ENCODE results near the gene GMCL1.
"Not testable (repeated sequence)": the region's sequence is repeated elsewhere in the genome, so short reads cannot be mapped to it uniquely, and the experiment has no call there.

GMCL1 gene

GRCh38 chr2:69807821-69808540 is 21.5 kb upstream of the GMCL1 start:
- no peak for DNase-seq (ENCODE audit: low read depth in 3 of 3)

GRCh38 chr2:69810550-69810949 is 18.9 kb upstream of the GMCL1 start:
- DNase-seq (ENCODE audit: low read depth in 3 of 3), result no peak

DNA sequence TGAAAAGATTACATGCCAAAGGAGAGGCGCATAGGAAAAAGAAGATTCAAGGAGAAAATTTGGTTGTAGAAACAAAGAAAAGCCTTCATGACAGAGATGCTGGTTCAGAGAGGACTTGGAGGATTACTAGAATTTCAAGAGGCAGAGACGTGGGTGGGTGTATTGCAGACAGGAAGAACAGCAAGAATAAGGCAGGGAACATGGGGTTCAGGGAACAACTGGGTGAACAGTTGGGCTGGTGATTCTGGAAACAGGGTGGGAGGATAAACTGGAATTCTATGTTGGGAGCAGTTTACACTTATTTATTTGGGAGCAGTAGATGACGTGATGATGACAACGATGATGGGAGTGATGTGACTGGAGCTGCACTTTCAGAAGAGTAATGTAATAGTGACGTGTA is 18.4 kb upstream of the GMCL1 start:
- no peak for DNase-seq (ENCODE audit: low read depth in 3 of 3)

GRCh38 chr2:69811591-69811990 is 17.9 kb upstream of the GMCL1 start:
- no peak for DNase-seq (ENCODE audit: low read depth in 3 of 3)

DNA sequence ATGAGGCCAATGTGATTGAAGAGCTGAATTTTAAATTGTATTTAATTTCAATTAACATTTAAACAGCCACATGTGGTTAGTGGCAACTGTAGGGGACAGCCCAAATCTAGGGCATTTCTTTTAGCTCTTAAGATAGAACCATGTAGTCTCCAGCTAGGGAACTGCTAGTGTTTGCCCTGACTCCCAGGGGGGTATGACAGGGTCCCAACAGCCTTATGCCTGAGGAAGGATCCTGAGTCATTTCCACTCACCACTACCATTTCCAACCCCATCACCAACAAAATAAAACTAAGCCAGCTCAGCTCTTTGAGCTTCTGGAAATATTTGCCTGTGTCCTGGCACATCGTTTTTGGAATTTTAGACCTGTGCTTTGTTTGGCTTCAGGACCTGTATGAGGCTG is 13.7 kb upstream of the GMCL1 start:
- DNase-seq (ENCODE audit: low read depth in 3 of 3), result no peak

DNA sequence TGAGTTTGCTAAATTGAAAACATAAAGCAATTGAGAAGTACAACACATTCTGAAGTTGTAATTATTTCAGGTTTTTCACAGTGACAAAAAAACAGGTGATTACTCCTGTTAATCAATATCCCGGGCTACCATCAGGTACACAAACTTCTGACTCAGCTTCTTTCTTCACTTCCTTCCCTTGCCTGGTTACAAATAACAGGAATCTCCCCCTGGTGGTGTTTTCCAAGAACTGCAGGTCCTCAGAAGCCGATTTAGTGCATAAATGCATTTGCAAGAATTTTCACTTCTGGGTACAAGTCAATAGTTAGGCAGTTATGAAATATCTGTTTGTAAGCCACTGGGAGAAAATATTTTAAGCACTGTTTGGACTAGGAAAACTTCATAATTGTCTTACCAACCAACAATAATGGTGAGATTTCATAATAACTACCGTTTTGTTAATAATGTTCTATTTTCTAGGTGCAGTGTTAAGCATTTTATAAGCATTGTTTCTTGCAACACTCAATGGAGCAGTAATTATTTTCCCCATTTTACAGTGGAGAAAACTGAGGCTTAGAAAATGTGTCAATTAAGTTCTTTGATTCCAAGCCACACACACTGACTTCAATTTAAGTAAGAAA is 12.4 kb upstream of the GMCL1 start:
- peak; percentile 47 to 69 (median 56) for DNase-seq (ENCODE audit: low read depth in 3 of 3)

DNA sequence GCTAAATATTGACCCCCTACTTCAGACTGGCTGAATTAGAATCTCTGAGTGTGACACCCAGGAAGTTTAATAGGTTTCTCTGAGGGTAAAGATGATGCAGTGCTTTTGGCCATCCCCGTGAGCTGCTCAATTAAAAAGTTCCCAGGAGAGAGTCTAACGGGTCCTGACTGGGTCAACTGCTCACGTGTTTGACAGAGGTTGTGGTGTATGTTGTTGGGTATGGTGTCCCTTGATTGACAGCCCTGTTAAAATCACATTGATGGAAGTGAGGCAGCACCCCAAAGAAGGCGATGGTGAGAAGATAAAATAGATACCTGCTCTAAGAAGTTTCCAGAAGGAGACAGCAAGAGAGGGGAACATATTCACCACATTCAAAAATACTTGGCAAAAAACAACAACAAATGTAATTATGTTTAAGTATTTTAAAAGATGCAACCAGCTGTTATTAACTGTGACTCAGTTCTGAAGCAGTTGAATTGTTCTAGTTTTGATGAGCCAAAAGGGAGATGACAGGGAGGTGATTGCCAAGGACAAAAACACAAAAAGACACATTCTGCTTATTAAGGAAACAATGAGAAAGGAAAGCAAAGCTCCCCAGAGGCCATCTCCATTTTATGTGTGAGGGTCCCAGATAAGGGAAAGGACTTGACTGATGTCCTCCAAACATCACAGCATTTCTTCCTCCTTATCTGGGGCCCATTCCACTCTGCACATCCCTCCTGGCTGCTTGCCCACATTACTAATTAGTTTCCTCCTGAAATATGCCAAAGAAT is 11.5 kb upstream of the GMCL1 start:
- DNase-seq (ENCODE audit: low read depth in 3 of 3), result no peak

DNA sequence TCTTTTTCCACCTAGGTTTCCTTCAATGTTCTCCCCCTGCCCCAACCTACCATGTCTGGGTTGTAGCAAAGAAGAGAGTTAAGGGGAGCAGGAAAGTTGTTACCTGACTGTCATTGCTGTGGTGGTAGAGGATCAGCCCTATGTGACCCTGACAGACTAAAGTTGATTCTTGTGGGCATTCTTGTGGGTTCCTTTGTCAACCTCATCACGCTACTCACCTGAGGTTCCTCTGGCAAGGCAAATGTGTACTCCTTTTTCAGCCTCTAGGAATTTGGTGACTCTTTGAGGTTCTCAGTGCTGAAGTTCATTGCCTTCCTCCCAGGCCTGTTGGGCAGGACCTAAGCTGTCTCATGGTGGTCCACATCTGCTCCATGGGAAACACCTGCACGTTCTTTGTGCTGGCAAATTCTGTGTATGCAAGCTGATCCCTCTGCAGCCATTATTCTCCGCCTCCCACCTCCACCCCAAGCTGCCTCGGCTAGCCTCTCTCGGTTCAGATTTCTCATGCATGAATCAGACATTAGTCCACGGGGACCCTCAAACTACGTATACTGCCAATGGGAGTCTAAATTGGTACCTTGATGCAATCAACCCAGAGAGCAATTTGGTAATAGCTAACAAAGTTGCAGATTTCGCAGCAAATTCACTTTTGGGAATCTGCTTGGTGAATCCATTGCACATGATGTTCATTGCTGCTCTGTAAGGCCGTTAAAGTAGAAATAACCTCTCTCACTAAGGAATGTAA is 1.5 kb upstream of the GMCL1 start:
- DNase-seq (ENCODE audit: low read depth in 3 of 3), result no peak

- DNase-seq (ENCODE audit: low read depth in 3 of 3), result no peak
Measured at GRCh38 chr2:69828938-69829255, 563 bp upstream of the GMCL1 start.

- peak; percentile 9 to 33 (median 26) for DNase-seq (ENCODE audit: low read depth in 3 of 3)
Measured at GRCh38 chr2:69830045-69830905, 815 bp downstream of the GMCL1 start.

DNA sequence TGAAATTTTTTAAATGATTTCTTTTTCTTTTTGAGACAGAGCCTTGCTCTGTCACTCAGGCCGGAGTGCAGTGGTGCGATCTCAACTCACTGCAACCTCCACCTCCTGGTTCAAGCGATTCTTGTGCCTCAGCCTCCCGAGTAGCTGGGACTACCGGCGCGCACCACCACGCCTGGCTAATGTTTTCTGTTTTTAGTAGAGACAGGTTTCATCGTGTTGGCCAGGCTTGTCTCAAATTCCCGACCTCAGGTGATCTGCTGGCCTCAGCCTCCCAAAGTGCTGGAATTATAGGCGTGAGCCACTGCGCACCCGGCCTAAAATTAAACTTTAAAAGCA is 1.4 kb downstream of the GMCL1 start:
- not testable (repeated sequence) for DNase-seq (ENCODE audit: low read depth in 3 of 3)

DNA sequence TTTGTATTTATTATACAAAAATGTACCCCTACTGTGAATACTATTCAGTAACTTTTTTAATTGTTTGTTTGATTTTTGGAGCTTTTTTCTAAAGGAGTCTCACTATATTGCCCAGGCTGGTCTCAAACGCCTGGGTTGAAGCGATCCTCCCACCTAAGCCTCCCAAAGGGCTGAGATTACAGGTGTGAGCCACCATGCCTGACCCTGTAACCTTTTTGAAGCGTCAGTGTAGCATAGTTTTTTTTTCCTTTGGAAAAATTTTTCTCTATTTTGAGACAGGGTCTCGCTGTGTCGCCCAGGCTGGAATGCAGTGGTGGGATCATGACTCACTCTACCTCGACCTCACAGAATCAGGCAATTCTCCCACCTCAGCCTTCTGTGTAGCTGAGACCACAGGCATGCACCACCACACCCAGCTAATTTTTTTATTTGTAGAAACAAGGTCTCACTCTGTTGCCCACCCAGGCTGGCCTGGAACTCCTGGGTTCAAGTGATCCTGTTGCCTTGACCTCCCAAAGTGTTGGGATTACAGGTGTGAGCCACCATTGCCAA is 2.0 kb downstream of the GMCL1 start:
- DNase-seq (ENCODE audit: low read depth in 3 of 3), result no peak

DNA sequence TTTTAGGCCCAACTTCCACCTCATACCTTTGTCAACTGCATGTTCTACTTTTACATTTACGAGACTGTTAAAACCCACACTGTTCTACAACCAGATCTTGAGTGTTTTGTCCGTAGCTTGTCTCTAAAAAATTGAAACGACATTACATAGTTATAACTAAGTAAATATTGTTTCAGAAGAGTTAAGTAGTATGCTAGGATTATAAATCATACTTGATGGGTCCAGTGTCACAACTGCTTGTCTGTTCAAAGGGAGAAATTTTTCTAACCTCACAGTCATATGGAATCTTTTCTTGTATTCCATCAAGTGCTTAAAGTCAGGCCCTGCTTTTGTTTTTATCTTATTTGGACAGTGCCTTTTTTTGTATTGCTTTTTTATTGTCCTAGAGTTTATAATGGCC is 4.3 kb downstream of the GMCL1 start:
- DNase-seq (ENCODE audit: low read depth in 3 of 3), result no peak

GRCh38 chr2:69835666-69836065 is 6.2 kb downstream of the GMCL1 start:
- no peak for DNase-seq (ENCODE audit: low read depth in 3 of 3)

- DNase-seq (ENCODE audit: low read depth in 3 of 3), result no peak
Measured at GRCh38 chr2:69836316-69836715, 6.9 kb downstream of the GMCL1 start.

DNA sequence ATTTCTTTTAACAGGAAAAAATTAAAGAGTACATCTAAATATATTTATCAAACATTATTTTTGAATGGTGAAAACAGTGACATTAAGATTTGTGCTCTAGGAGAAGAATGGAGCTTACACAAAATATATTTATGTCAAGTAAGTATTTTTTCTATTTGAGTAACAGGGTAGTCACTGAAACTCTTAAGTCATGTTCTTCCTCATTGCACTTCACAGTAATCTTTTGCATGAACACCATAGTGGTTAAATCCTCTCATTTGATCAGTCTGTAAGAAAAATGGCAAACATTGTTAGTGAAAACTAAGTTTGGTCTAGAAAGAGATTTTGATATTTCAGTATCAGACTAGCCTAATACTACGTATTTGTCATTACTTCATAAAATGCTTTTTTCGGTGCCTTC is 8.1 kb downstream of the GMCL1 start:
- DNase-seq (ENCODE audit: low read depth in 3 of 3), result no peak

GRCh38 chr2:69843993-69844392 is 14.5 kb downstream of the GMCL1 start:
- DNase-seq (ENCODE audit: low read depth in 3 of 3), result no peak

DNA sequence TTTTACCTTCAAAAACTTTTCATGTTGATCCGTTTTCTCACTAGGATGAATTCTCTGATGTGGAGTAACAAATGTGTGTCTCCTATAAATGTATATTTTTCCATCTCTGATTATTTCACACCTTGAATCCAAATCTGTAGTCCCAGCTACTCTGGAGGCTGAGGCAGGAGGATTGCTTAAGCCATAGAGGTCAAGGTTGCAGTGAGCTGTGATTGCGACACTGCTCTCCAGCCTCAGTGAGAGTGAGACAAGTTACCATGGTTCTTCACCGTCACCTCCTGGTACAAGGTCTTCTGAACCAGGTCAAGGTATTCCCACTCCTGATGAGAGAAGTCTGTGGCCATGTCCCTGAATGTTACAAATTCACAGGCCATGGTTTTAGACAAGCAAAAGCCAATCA is 15.1 kb downstream of the GMCL1 start:
- no peak for DNase-seq (ENCODE audit: low read depth in 3 of 3)

DNA sequence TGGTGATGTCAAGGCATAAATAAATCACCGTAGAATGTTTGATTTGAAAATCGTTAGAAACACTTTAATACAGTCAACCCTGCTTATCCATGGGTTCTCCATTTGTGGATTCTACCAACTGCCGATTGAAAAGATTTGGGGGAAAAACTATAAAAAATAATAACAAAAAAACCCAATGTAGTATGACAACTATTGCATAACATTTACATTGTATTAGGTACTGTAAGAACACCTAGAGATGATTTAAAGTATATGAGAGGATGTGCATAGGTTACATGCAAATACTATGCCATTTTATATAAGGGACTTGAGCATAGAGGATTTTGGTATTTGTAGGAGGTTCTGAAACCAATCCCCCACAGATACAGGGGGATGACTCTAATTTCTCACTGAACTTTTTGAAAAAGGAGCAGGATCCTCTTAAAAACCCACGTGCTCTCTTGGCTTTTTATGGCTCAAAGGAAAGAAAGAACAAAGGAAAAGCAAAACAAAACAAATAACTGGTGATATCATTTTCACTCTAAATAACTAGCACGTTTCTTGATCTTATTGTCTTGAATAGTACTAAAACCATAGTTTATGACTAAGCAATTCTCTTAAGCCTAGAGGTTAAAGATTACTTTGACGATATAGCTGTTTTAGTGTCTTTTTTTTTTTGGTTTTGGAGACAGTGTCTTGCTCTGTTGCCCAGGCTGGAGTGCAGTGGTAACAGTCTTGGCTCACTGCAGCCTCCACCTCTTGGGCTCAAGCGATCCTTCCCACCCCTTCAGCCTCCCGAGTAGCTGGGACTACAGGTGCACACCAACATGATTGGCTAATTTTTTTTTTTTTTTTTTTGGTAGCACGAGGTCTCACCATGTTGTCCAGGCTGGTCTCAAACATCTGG is 17.0 kb downstream of the GMCL1 start:
- no peak for DNase-seq (ENCODE audit: low read depth in 3 of 3)
